ENCODE measurements around the gene WDR6. TPM values are rescaled to one million over a fixed set of nuclear protein-coding genes. Genes with fewer than 3 reads are reported as not detected.

Gene WDR6
- total and polyA plus RNA-seq, 2 experiments from 2014 or later, result 76.5 to 156 TPM

GRCh38 chr3:48979451-48979850 is 27.7 kb upstream of the WDR6 start:
- Mint-ChIP-seq H3K27ac (no peak overlapping the region), H3K4me1 (no peaks in the 10 kb centered on the region; the same call in 2 of the 3 replicates), H3K9me3 (no peaks in the 10 kb centered on the region), H3K4me3 (no peak overlapping the region), H3K27me3 (ENCODE audit: insufficient read depth, low read depth, poor library complexity) (peaks cover 12% of the 10 kb centered on the region), H3K36me3 (ENCODE audit: low read depth) (peaks cover 75% of the 10 kb centered on the region)
- no peak overlapping the region for H3K4me2 ChIP-seq
- ATAC-seq (no peak), DNase-seq (ENCODE audit: low spot score) (no peak)
- H3K27ac ChIP-seq (ENCODE audit: low read depth), result no peak overlapping the region
- H3K4me3 ChIP-seq, result no peak overlapping the region
- H3F3A ChIP-seq (replicated peaks; ENCODE audit: low read depth), result 0 out of 2 replicates have a peak, but pooled peaks cover 11% of the 10 kb centered on the region
- no peaks in the 10 kb centered on the region for H3K4me1 ChIP-seq (ENCODE audit: insufficient read depth)
- H3K79me2 ChIP-seq (replicated peaks; ENCODE audit: insufficient read depth), result no peaks in the 10 kb centered on the region; the same call in 1 of the 2 replicates
- H3K36me3 ChIP-seq (ENCODE audit: insufficient read depth), result peaks cover 50% of the 10 kb centered on the region
- H3K27me3 ChIP-seq (ENCODE audit: insufficient read depth), result no peaks in the 10 kb centered on the region
- TF ChIP-seq EZH2 (IDR thresholded peaks at IDR 0.05; ENCODE audit: low read depth, unreplicated experiment) (no peak), CTCF (conservative IDR thresholded peaks at IDR 0.05; ENCODE audit: low read depth in 2 of 2) (no peak), JUNB (IDR thresholded peaks at IDR 0.05; ENCODE audit: unreplicated experiment) (no peak), ZNF462 (CRISPR knock-in tag; IDR thresholded peaks at IDR 0.05) (no peak), CREB1 (CRISPR knock-in tag; IDR thresholded peaks at IDR 0.05; ENCODE audit: low read depth) (no peak)
- no peak overlapping the region for H2AFZ ChIP-seq
- peaks cover 14% of the 10 kb centered on the region; the same call in 1 of the 2 replicates for H4K20me1 ChIP-seq (replicated peaks; ENCODE audit: insufficient read depth)
- no peaks in the 10 kb centered on the region for H3K9me2 ChIP-seq (ENCODE audit: insufficient read depth)
